ENCODE measurements around the gene ARL15.
"Not testable (repeated sequence)": the region's sequence is repeated elsewhere in the genome, so short reads cannot be mapped to it uniquely, and the experiment has no call there.

ARL15 gene

DNA sequence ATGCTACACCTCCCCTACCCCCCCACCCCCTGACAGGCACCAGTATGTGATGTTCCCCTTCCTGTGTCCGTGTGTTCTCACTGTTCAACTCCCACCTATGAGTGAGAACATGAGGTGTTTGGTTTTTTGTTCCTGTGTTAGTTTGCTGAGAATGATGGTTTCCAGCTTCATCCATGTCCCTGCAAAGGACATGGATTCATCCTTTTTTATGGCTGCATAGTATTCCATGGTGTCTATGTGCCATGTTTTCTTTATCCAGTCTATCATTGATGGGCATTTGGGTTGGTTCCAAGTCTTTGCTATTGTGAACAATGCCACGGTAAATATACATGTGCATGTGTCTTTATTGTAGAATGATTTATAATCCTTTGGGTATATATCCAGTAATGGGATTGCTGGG, 328.1 kb downstream of the ARL15 start:
- DNase-seq (ENCODE audit: low spot score), result not testable (repeated sequence)

GRCh38 chr5:53980061-53980460, 330.3 kb downstream of the ARL15 start:
- no peak for DNase-seq (ENCODE audit: low spot score)

- DNase-seq (ENCODE audit: low spot score), result no peak
Measured at GRCh38 chr5:53974021-53974420, 336.4 kb downstream of the ARL15 start.

GRCh38 chr5:53972314-53972713, 338.1 kb downstream of the ARL15 start:
- no peak for DNase-seq (ENCODE audit: low spot score)

DNA sequence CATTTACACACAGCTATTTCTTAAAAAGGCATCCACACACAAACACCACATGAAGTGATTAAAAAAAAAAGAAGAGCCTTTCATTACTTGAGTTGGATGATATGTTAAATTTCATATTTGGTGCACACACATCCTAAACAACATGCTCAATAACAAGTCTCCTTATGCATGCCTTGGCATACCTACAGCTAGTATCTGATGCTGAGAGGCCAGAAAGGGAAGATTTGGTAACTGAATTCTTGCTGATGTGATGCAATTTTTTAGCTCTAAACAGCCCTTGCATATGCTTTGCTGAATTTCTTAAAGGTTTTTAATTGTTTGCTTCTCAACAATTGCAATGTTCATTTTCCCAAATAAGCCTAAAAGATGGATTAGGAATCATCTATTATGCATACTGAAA, 338.8 kb downstream of the ARL15 start:
- no peak for DNase-seq (ENCODE audit: low spot score)

- DNase-seq (ENCODE audit: low spot score), result no peak
Measured at GRCh38 chr5:53971131-53971530, 339.2 kb downstream of the ARL15 start.

- no peak for DNase-seq (ENCODE audit: low spot score)
Measured at GRCh38 chr5:53970475-53970874, 339.9 kb downstream of the ARL15 start.

DNA sequence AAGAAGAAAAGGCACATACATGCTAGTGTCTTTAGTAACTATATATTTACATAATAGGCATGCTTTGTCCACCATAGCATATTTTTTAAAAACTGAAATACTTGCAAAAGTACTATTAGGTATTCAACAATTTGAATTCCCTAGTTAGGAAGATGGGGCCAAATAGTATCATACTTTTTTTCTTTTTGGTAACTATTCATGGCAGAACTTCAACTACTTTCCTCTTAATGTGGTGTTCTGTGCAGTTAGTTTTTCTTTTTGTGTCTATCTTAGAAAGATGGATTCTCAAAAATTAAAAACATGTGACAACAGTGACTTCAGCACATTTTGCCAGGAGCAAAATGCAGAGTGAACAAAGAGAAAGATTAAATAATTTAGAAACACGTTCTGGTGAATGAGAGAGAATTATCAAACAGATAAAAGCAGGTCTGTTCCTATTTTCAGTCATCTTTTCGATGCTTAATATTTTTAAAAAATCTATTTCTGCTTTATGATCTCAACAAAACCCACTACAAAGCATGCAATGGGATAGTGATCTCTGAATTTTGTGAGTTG, 341.1 kb downstream of the ARL15 start:
- DNase-seq (ENCODE audit: low spot score), result no peak

DNA sequence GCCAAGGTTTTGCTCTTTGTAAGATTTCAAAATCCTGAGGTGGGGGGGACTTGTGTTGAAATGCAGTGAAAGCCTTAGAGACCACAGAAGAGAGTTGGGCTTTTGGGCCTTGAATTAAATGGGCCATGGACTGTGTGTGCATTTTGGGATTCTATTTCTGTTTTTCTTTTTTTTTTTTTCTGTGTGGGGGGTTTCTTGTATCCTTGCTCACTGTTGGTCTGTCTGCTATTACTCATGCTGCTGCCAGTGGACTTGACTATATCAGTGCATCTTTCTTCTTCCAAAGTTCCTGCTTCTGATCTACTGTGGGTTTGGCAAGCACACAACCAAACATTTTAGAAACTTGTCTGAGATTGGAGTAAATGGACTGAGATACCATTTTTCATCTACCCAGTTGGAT, 344.9 kb downstream of the ARL15 start:
- DNase-seq (ENCODE audit: low spot score), result no peak

GRCh38 chr5:53963958-53964357, 346.4 kb downstream of the ARL15 start:
- no peak for DNase-seq (ENCODE audit: low spot score)

DNA sequence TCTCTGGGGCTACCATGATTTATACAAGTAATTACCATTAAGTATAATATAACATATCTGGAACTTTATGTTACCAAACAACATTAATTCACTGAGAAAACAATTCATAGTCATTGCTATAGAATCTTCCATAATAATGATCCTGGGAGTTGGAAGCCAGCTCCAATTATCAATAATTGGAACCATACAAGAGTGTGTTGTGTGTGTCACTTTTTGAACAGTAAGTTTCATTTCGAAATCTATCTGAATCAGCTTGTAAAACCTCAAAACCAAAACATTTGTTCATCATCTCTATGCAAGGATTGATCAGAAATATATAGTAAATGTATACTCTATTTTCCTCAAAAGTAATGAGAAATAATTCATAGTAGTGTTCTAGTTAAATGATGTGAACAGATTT, 348.1 kb downstream of the ARL15 start:
- DNase-seq (ENCODE audit: low spot score), result no peak

DNA sequence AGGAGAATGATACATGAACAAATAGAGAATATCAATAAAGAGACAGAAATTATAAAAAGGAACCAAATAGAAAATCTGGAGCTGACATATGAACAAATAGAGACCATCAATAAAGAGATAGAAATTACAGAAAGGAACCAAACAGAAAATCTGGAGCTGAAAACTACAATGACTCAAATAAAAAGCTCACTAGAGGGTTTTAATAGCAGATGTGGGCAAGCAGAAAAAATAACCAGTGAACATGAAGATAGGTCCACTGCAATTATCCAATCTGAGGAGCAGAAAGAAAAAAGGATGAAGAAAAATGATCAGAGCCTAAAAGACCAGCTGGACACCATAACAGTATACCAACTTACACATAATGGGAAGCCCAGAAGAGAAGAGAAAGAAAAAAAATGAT, 353.7 kb downstream of the ARL15 start:
- peak; percentile 3 for DNase-seq (ENCODE audit: low spot score)

DNA sequence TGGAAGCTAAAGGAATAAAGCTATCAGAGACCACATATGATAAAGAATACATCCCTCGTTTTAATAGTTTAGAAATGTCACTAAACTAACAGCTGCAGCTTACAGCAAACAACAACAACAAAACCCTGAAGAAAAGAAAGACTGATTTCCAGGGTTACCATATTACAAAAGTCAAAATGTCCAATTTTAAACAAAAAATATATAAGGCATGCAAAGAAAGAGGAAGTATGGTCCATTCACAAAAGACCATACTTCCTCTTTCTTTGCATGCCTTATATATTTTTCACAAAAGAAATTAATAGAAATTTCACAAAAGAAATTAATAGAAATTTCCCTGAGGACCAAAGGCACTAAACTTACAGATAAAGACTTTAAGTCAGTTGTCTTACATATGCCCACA, 354.2 kb downstream of the ARL15 start:
- peak; percentile 16 for DNase-seq (ENCODE audit: low spot score)

GRCh38 chr5:53950621-53951020, 359.8 kb downstream of the ARL15 start:
- no peak for DNase-seq (ENCODE audit: low spot score)

DNA sequence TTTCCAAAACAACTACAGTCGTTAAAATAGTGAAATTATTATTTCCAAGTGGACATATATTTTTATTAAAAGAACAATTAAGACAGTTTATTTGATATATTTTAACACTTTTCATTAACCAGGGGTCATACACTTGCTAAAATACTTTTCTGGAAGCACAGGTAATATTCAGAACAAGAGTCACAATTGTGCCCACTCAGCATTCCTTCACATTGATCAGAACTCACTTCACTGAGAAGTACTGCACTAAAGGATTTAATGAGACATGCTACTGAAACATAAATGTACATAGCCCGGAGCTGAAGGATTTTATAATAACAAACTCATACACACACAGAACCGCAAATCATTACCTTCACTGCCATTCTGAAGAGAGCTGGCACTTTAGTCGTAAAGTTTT, 361.8 kb downstream of the ARL15 start:
- no peak for DNase-seq (ENCODE audit: low spot score)

GRCh38 chr5:53946405-53947100, 363.8 kb downstream of the ARL15 start:
- no peak for DNase-seq (ENCODE audit: low spot score)

GRCh38 chr5:53944981-53945380, 365.4 kb downstream of the ARL15 start:
- no peak for DNase-seq (ENCODE audit: low spot score)

DNA sequence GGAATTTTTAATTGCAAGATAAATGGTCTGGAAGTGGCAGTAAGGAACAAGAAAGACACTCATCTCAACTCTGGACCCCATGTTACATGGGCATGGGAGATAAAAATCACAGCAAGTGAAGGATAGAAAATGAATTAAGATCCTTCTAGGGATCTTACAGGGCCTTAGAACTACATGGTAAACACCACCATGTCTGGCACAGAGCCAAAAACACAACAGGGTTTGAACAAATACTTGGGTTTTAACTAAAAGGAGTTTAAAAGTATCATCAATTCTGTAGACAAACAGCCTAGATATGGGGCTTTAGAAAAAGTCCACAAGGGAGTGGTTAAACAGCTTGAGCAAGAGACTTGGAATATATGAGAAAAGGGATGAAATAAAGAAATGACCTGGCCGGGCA, 366.4 kb downstream of the ARL15 start:
- DNase-seq (ENCODE audit: low spot score), result no peak

DNA sequence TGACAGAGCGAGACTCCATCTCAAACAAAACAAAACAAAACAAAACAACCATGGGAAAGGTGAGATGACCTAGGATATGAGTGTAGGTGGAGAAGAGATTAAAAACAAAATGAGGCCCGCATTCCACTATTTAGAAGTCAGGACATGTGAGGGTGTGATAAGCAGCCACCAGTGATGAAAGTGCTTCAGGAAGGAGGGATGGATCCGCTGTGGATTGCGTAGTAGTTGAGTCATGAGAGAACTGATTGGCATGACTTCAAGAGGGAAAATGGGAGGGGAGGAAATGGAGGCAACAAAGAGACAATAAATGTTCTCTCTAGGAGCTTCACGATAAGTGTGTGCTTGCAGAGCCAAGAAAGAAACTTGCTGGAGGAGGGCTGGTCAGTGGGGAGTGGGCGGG, 367.6 kb downstream of the ARL15 start:
- no peak for DNase-seq (ENCODE audit: low spot score)

- DNase-seq (ENCODE audit: low spot score), result no peak
Measured at GRCh38 chr5:53940921-53941320, 369.5 kb downstream of the ARL15 start.

DNA sequence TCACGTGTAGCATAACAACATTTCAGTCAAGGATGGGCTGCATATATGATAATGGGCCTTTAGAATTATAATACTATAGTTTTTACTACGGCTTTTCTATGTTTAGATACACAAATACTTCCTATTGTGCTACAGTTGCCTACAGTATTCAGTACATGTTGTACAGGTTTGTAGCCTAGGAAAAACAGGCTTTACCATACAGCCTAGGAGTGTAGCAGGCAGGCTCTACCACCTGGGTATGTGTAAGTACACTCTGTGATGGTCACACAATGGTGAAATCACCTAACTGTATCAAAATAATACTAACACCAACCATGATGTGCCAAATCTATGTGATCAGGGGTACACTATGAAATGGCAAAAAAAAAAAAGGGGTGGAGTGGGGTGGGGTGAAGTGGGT, 372.9 kb downstream of the ARL15 start:
- no peak for DNase-seq (ENCODE audit: low spot score)

DNA sequence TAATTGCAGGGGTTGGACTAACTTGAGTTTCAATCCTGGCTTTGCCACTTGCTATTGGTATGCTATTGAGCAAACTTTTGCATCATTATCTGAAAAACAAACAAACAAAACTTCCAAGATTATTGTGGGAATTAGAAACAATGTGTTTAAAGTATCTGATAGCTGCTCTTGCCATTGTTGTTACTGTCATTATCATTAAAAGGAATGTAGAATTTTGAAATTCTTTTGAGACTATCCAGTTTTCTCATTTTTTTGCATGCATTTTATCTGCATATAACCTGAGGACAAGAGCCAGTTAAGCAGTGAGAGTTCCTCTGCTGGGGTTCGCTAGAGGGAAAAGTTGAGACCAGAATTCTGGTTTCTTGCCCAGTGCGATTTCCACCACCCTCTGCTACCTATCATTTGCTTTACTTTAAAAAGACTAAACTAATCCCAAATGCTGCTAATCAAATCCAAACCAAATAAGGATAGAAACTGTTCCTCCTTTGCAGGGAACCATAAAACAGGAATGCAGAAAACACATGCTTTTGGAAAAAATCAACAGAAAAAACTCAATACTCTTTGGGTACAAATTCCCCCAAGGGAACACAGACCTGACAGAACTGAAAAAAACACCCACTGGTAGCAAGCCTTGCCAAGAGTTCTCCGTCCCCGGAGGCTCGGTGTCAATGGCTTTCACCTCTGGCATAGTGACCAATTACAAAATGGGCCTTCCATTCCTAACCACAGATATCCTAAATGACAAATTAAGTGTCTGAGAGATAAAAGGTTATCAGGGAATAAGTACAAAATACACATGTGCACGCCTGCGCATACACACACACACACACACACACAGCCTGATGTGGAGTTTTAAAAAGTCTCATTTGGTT, 373.7 kb downstream of the ARL15 start:
- no peak for DNase-seq (ENCODE audit: low spot score)

- DNase-seq (ENCODE audit: low spot score), result no peak
Measured at GRCh38 chr5:53934151-53934820, 376.1 kb downstream of the ARL15 start.

Data from NAMALWA (cell line).